Trophoblast cell (in vitro differentiated cells and primary cell): ENCODE results near the gene ABCB8.

Source experiments
- DNase-seq, 2 donors: peaks; one replicate each; pipeline ENCODE4 v3.0.0-alpha.2; 2016
- H2AFZ ChIP-seq: 2 replicates; pipeline ENCODE4 v1.6.1; 2013; ENCODE audit warnings: low read length, moderate library complexity, mild to moderate bottlenecking; ENCODE audit not compliant: insufficient read depth, poor library complexity
- H2AK5ac ChIP-seq: 2 replicates; pipeline ENCODE4 v1.6.1; 2013; ENCODE audit warnings: mild to moderate bottlenecking, low read length
- H2BK120ac ChIP-seq: 2 replicates; pipeline ENCODE4 v1.6.1; 2013; ENCODE audit warnings: low read length, mild to moderate bottlenecking, moderate library complexity; ENCODE audit not compliant: insufficient read depth, poor library complexity
- H2BK12ac ChIP-seq: 2 replicates; pipeline ENCODE4 v1.6.1; 2013; ENCODE audit warnings: mild to moderate bottlenecking, low read length, moderate library complexity
- H2BK5ac ChIP-seq: 2 replicates; pipeline ENCODE4 v1.6.1; 2013; ENCODE audit warnings: low read length, low read depth, moderate library complexity, mild to moderate bottlenecking; ENCODE audit not compliant: poor library complexity
- H3K14ac ChIP-seq: 2 replicates; pipeline ENCODE4 v1.6.1; 2013; ENCODE audit warnings: mild to moderate bottlenecking, low read length
- H3K18ac ChIP-seq: 2 replicates; pipeline ENCODE4 v1.6.1; 2013; ENCODE audit warnings: mild to moderate bottlenecking, low read length
- H3K23ac ChIP-seq: 2 replicates; pipeline ENCODE4 v1.6.1; 2013; ENCODE audit warnings: low read length
- H3K27ac ChIP-seq: 2 replicates; pipeline ENCODE4 v1.5.1; 2013; ENCODE audit warnings: low read depth, mild to moderate bottlenecking, inconsistent platforms, low read length, moderate library complexity
- H3K27me3 ChIP-seq: 2 replicates; pipeline ENCODE4 v1.6.1; 2013; ENCODE audit warnings: inconsistent platforms, mild to moderate bottlenecking, low read length, moderate library complexity; ENCODE audit not compliant: insufficient read depth
- H3K36me3 ChIP-seq, 2 experiments: 1 replicate in 1 of 2; 2 replicates in 1 of 2; pipeline ENCODE4 v1.6.1; 2013; ENCODE audit warnings: low read length in 2 of 2, mild to moderate bottlenecking in 2 of 2, moderate library complexity in 1 of 2; ENCODE audit not compliant: insufficient read depth in 2 of 2, control insufficient read depth in 1 of 2
- H3K4ac ChIP-seq: 2 replicates; pipeline ENCODE4 v1.6.1; 2013; ENCODE audit warnings: low read depth, mild to moderate bottlenecking, low read length, moderate library complexity
- H3K4me1 ChIP-seq, 2 experiments: 1 replicate in 1 of 2; 2 replicates in 1 of 2; pipeline ENCODE4 v1.6.1; 2013; ENCODE audit warnings: low read length in 2 of 2, mild to moderate bottlenecking in 2 of 2, moderate library complexity in 1 of 2; ENCODE audit not compliant: insufficient read depth in 2 of 2, control insufficient read depth in 1 of 2
- H3K4me2 ChIP-seq: 2 replicates; pipeline ENCODE4 v1.6.1; 2013; ENCODE audit warnings: inconsistent platforms, mild to moderate bottlenecking, low read length, moderate library complexity
- H3K4me3 ChIP-seq: 2 replicates; pipeline ENCODE4 v1.5.1; 2013; ENCODE audit warnings: mild to moderate bottlenecking, low read depth, low read length, inconsistent platforms
- H3K79me1 ChIP-seq: one replicate; pipeline ENCODE4 v1.6.1; 2013; ENCODE audit warnings: low read length
- H3K79me2 ChIP-seq: 2 replicates; pipeline ENCODE4 v1.6.1; 2013; ENCODE audit warnings: low read length, mild to moderate bottlenecking; ENCODE audit not compliant: control insufficient read depth, insufficient read depth, poor library complexity
- H3K9ac ChIP-seq: 2 replicates; pipeline ENCODE4 v1.6.1; 2013; ENCODE audit warnings: mild to moderate bottlenecking, low read length
- H3K9me3 ChIP-seq: 2 replicates; pipeline ENCODE4 v1.6.1; 2013; ENCODE audit warnings: low read depth, mild to moderate bottlenecking, control low read depth, inconsistent platforms, low read length; ENCODE audit not compliant: insufficient read depth
- H4K12ac ChIP-seq: 2 replicates; pipeline ENCODE4 v1.6.1; 2013; ENCODE audit warnings: low read depth, mild to moderate bottlenecking, low read length, moderate library complexity
- H4K8ac ChIP-seq: 2 replicates; pipeline ENCODE4 v1.6.1; 2013; ENCODE audit warnings: low read depth, mild to moderate bottlenecking, low read length, moderate library complexity
- H4K91ac ChIP-seq: one replicate; pipeline ENCODE4 v1.6.1; 2013; ENCODE audit warnings: low read depth, mild to moderate bottlenecking, low read length, moderate library complexity
- WGBS: extraction: QIAGEN DNeasy Blood & Tissue Kit; methylation state at CpG from one replicate; pipeline ENCODE4 v1.1.7; 2013; ENCODE audit warnings: missing lambda C conversion rate; ENCODE audit not compliant: insufficient read length, insufficient coverage; ENCODE audit errors: extremely low coverage; 5-methylcytosine and 5-hydroxymethylcytosine counted together

The ABCB8 gene

DNA sequence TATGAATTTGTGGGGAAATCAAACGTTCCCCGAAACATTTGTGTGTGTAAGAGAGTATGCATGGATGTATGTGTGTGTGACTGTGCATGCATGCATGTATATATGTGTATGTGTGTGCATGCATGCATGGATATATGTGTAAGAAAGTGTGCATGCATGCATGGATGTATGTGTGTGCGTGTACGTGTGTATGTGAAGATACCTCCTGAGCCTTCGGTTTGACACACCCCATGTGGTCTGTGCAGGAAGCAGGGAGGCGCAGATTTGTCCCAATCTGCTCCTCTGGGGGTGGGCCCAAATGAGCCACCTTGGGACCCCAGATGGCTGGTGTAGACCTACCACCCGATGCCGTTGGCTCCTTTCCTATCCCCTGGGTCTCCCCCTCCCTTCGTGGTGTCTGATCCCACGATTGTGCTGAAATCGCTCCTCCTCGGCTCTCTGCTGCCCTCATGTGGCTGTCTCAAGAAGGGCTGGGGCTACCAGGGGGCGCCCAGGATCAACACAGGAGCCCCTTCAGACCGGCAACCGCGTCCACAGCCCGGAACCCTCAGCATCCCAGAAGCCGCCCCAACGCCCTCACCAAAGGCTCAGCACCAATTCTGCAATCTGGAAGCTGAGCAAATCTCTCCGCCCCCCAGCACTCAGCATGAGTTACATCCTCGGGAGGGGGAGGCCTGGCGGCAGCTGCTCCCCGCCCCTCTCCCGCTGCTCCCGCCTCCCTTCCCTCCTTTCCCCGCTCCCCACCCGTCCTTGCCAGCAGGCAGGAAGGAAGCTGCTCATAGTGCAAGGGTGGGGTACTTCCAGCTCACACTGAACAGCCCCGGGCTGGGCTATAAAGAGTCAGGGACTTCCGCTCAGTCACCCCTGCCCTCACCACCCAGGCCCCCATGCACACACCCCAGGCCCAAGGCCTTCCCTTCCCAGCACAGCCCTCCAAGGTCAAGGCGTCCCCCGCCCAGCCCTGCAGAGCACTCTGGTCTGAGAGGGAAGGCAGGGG is 39.7 kb upstream of the ABCB8 start:
- Histone ChIP-seq H3K79me1 (no peaks in the 10 kb centered on the region), H3K9ac (no peak overlapping the region), H2AK5ac (no peak overlapping the region), H3K4me2 (peak overlapping the region; percentile 48), H2AFZ (no peak overlapping the region), H3K9me3 (peaks cover 16% of the 10 kb centered on the region), H2BK12ac (no peak overlapping the region), H4K8ac (no peak overlapping the region), H4K91ac (no peak overlapping the region), H3K23ac (no peak overlapping the region), H2BK5ac (no peak overlapping the region), H3K79me2 (no peaks in the 10 kb centered on the region), H2BK120ac (no peak overlapping the region), H3K4ac (no peak overlapping the region), H3K27ac (no peak overlapping the region), H4K12ac (no peak overlapping the region), H3K4me3 (no peak overlapping the region), H3K18ac (no peak overlapping the region), H3K36me3 (no peaks in the 10 kb centered on the region), H3K27me3 (no peaks in the 10 kb centered on the region), H3K14ac (no peak overlapping the region), H3K4me1 (no peaks in the 10 kb centered on the region)
- WGBS = no CpG with 5 or more reads among the region's 31 CpGs
- DNase-seq = no peak

DNA sequence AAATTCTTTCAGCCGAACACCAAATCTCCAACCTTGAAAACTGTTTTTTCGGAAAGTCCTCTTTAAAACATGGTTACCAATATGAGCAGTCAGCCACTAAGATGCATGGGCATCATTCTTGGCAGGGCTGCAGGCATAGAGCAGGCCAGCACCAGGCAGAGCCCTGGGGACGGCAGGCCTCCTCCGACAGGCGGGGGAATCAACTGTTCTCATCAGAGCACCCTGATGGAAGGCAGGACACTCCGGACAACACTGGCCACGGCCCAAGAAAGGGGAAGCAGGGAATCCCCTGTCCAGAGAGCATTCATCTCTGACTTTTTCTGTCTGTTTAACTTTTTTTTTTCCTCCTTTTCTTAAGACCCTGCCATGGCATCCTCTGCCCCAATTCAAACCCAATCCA is 38.8 kb upstream of the ABCB8 start:
- Histone ChIP-seq H3K14ac (no peak overlapping the region), H3K9ac (no peak overlapping the region), H4K91ac (no peak overlapping the region), H2BK120ac (no peak overlapping the region), H3K4ac (no peak overlapping the region), H4K12ac (no peak overlapping the region), H3K27ac (no peak overlapping the region), H2BK12ac (no peak overlapping the region), H3K4me1 (no peaks in the 10 kb centered on the region), H3K4me3 (no peak overlapping the region), H3K23ac (no peak overlapping the region), H3K79me2 (no peaks in the 10 kb centered on the region), H3K18ac (no peak overlapping the region), H3K4me2 (no peak overlapping the region), H2AK5ac (no peak overlapping the region), H2AFZ (no peak overlapping the region), H3K9me3 (peaks cover 16% of the 10 kb centered on the region), H3K27me3 (no peaks in the 10 kb centered on the region), H4K8ac (no peak overlapping the region), H2BK5ac (no peak overlapping the region), H3K36me3 (no peaks in the 10 kb centered on the region), H3K79me1 (no peaks in the 10 kb centered on the region)
- DNase-seq = no peak
- no CpG with 5 or more reads among the region's 7 CpGs for WGBS

DNA sequence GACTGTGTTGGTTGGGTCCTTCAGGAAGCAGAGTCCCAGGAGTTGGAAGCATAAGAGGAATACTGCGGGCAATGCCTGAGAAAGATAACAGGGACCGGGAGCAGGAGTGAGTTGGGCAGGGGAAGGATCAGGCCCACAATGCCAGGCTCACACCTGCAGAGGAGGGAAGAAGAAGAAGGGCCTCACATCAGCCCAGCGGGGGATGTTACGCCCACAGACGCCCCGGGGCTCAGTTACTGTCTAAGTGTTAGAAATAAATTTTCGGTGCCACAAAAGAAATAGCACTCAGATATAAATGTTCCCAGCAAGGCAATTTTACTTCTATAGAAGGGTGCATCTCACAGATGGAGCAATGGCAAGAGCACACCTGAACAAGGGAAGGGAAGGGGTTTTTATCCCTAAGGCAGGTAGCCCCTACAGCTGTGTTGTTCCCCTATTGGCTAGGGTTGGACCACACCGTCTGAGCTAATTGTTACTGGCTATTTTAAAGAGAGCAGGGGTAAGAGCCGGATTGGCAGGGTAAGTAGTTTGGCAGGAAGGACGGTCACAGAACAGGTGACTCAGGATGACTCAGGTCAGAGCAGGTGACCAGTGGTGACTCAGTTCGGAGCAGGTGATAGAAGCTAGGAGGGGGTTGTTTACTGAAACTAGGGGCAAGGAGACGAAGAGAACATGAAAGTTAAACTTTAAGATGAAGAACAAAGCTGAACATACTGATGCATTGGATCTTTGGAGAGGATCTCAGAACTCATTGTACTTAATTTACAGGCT is 37.6 kb upstream of the ABCB8 start, which contains the start of gene NOS3:
Gene NOS3, plus strand, starts transcription at position 602 of the 771 bp plus-strand sequence. CDS start 2,787 bp downstream, outside the sequence.
- Histone ChIP-seq H4K91ac (no peak within 1 kb of the TSS), H4K12ac (no peak within 1 kb of the TSS), H2AK5ac (no peak within 1 kb of the TSS), H2BK5ac (no peak within 1 kb of the TSS), H3K9ac (no peak within 1 kb of the TSS), H3K23ac (no peak within 1 kb of the TSS), H3K79me2 (no peaks in the 10 kb centered on the region), H3K14ac (no peak within 1 kb of the TSS), H3K36me3 (no peaks in the 10 kb centered on the region), H3K27me3 (no peaks in the 10 kb centered on the region), H4K8ac (no peak within 1 kb of the TSS), H2AFZ (no peak within 1 kb of the TSS), H3K27ac (no peak within 1 kb of the TSS), H2BK120ac (no peak within 1 kb of the TSS), H3K79me1 (no peaks in the 10 kb centered on the region), H3K9me3 (peaks cover 16% of the 10 kb centered on the region), H3K4ac (no peak within 1 kb of the TSS), H2BK12ac (no peak within 1 kb of the TSS), H3K4me2 (no peak within 1 kb of the TSS), H3K4me3 (no peak within 1 kb of the TSS), H3K4me1 (no peaks in the 10 kb centered on the region), H3K18ac (no peak within 1 kb of the TSS)
- peak; percentile 55 to 64 for DNase-seq
- WGBS = no CpG with 5 or more reads among the region's 12 CpGs

DNA sequence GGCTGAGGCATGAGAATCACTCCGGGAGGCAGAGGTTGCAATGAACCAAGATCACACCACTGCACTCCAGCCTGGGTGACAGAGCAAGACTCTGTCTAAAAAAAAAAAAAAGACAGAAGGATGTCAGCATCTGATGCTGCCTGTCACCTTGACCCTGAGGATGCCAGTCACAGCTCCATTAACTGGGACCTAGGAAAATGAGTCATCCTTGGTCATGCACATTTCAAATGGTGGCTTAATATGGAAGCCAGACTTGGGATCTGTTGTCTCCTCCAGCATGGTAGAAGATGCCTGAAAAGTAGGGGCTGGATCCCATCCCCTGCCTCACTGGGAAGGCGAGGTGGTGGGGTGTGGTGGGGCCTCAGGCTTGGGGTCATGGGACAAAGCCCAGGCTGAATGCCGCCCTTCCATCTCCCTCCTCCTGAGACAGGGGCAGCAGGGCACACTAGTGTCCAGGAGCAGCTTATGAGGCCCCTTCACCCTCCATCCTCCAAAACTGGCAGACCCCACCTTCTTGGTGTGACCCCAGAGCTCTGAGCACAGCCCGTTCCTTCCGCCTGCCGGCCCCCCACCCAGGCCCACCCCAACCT is 36.1 kb upstream of the ABCB8 start:
- Histone ChIP-seq H2BK12ac (no peak overlapping the region), H3K14ac (no peak overlapping the region), H2AK5ac (no peak overlapping the region), H3K79me1 (no peaks in the 10 kb centered on the region), H4K8ac (no peak overlapping the region), H3K9me3 (peaks cover 16% of the 10 kb centered on the region), H3K36me3 (no peaks in the 10 kb centered on the region), H3K27me3 (no peaks in the 10 kb centered on the region), H3K27ac (no peak overlapping the region), H3K18ac (no peak overlapping the region), H2AFZ (no peak overlapping the region), H2BK5ac (no peak overlapping the region), H4K12ac (no peak overlapping the region), H2BK120ac (no peak overlapping the region), H3K4me3 (no peak overlapping the region), H3K23ac (no peak overlapping the region), H3K4me2 (no peak overlapping the region), H3K4me1 (no peaks in the 10 kb centered on the region), H3K9ac (no peak overlapping the region), H3K4ac (no peak overlapping the region), H4K91ac (no peak overlapping the region), H3K79me2 (no peaks in the 10 kb centered on the region)
- WGBS = no CpG with 5 or more reads among the region's 6 CpGs
- DNase-seq = no peak
